H1 (cell line): Measurements from ENCODE around the gene CUX1. TPM values are rescaled to one million over a fixed set of nuclear protein-coding genes. Genes with fewer than 3 reads are reported as not detected.

Experiments
- CBX5 ChIP-seq: fragments of 300-800, 300-1000 bp; sonication (generic); IDR thresholded peaks from 2 replicates; pipeline ENCODE4 v1.7.1; 2016; ENCODE audit warnings: antibody characterized with exemption, low read length, low read depth
- EP300 ChIP-seq, 2 experiments: IDR thresholded peaks; 1 replicate in 1 of 2; 2 replicates in 1 of 2; pipeline ENCODE4 v1.6.1; 2011 to 2012; ENCODE audit warnings: low read depth in 2 of 2, low read length in 2 of 2, mild to moderate bottlenecking in 2 of 2, borderline replicate concordance in 1 of 2, inconsistent platforms in 1 of 2, moderate library complexity in 1 of 2
- KDM4A ChIP-seq: IDR thresholded peaks from one replicate; pipeline ENCODE4 v1.7.1; 2012; ENCODE audit warnings: low read depth, mild to moderate bottlenecking, moderate library complexity, low read length, inconsistent platforms; ENCODE audit not compliant: severe bottlenecking
- TCF12 ChIP-seq: IDR thresholded peaks from 2 replicates; pipeline ENCODE4 v1.6.1; 2011; ENCODE audit warnings: low read depth, mild to moderate bottlenecking, low read length
- polyA plus RNA-seq, 7 experiments: library from polyadenylated mRNA; depleted of rRNA in 3 of 7; stranded (reverse) in 5 of 7; unstranded in 2 of 7; fragments of >200 nt in 5 of 7; fragments of 200-250 nt in 2 of 7; gene quantifications; 1 replicate in 5 of 7; 2 replicates in 1 of 7; 4 replicates in 1 of 7; pipeline versions ENCODE4 v1.2.1 to v1.2.3, GENCODE V29; 2011 to 2013; ENCODE audit warnings: missing spikeins in 2 of 7, mixed read lengths in 2 of 7
- total RNA-seq: library from RNA; stranded (reverse); fragmentation: NEBNext Ultra II Directional; extraction: Animal tissue kit (Norgen Biotek cat#: 25700); gene quantifications from 2 replicates; pipeline ENCODE4 v1.2.1, GENCODE V29; 2021
- TF ChIP-seq, protein P1 (sequence below), 3 experiments: IDR thresholded peaks; 1 replicate in 2 of 3; 2 replicates in 1 of 3; pipeline versions ENCODE4 v1.5.1 to v1.6.1; 2011; ENCODE audit warnings: low read length in 3 of 3, mild to moderate bottlenecking in 3 of 3, inconsistent platforms in 2 of 3, low read depth in 1 of 3, moderate library complexity in 1 of 3; ENCODE audit not compliant: insufficient read depth in 1 of 3; ENCODE audit errors: control extremely low read depth in 1 of 3

The CUX1 gene
- total and polyA plus RNA-seq, 2 of the 8 experiments (the other 6 are each of a cell fraction or from before 2014, with no cell fraction given): 21.6 to 65.9 TPM

DNA sequence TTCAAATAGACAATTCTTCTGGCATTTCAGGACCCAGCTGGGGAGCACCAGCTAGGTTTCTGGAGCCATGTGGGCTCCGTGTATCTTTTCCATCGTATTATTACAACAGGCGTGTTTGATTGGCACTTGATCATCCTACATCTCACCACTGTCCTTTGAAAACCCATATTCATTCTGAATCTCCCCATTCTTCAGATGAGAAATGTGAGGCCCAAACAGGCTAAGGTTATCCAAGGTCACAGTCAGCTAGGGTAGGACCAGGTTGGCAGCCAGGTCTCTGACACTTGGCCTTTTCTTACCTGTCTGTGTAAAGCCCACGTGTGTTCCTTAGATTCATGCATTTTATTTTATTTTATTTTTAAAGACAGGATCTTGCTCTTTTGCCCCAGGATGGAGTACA is 366.9 kb downstream of the CUX1 start (continued):
- TF ChIP-seq, protein P1, sequence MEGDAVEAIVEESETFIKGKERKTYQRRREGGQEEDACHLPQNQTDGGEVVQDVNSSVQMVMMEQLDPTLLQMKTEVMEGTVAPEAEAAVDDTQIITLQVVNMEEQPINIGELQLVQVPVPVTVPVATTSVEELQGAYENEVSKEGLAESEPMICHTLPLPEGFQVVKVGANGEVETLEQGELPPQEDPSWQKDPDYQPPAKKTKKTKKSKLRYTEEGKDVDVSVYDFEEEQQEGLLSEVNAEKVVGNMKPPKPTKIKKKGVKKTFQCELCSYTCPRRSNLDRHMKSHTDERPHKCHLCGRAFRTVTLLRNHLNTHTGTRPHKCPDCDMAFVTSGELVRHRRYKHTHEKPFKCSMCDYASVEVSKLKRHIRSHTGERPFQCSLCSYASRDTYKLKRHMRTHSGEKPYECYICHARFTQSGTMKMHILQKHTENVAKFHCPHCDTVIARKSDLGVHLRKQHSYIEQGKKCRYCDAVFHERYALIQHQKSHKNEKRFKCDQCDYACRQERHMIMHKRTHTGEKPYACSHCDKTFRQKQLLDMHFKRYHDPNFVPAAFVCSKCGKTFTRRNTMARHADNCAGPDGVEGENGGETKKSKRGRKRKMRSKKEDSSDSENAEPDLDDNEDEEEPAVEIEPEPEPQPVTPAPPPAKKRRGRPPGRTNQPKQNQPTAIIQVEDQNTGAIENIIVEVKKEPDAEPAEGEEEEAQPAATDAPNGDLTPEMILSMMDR (IDR thresholded peaks at IDR 0.05; ENCODE audit: control extremely low read depth in 1 of 3, insufficient read depth in 1 of 3, low read depth in 1 of 3, low read length in 3 of 3): no peak
- TF ChIP-seq TCF12 (no peak), EP300 (IDR thresholded peaks at IDR 0.05; ENCODE audit: borderline replicate concordance in 1 of 2, low read depth in 2 of 2, low read length in 2 of 2) (no peak), CBX5 (no peak), KDM4A (no peak)
- TF ChIP-seq, all 59 proteins: peak for 0
